LoVo (cell line): Measurements from ENCODE around the gene MFRP.

Experiments used
- DNase-seq: peaks from one replicate; pipeline ENCODE4 v3.0.0-alpha.2; 2016; ENCODE audit warnings: low spot score

Gene MFRP

GRCh38 chr11:119318240-119319135 lies 28.0 kb downstream of the MFRP start:
- DNase-seq = no peak

DNA sequence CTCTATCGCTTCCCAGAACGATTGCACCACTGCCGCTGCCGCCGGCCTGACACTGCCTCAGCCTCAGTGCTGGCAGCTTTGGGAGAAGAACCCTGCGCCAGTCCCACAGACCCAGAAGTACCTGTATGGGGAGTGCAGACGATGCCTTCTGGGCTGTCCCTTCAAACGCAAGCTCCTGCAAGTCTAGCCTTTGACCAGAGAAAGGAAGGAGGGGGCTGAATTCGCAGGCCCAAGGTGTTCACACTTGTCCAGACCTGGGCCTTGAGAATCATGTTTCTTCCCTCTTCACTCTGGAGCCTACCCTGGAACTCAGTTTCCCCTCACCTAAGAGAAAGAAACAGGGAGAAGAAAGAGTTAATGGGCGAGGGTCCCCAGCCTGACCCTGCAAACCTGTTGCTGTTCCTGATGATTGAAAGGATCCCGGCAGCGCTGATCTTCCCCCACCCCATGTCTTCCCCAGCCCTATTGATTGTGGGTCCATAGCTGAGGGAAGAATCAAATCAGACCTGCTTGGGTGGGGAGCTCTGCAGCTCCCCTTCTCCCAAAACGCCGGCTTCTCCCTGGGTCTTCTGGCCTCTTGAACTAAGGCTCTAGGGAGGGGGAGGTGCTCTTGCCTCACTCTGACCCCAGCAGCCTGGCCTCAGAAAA lies 28.8 kb downstream of the MFRP start:
- DNase-seq = no peak

GRCh38 chr11:119316729-119317591 lies 29.5 kb downstream of the MFRP start, which contains the start of gene MCAM:
Gene MCAM, minus strand, starts transcription at chr11:119317130. Its CDS starts 29 bp downstream, at chr11:119317101.
- no peak for DNase-seq

DNA sequence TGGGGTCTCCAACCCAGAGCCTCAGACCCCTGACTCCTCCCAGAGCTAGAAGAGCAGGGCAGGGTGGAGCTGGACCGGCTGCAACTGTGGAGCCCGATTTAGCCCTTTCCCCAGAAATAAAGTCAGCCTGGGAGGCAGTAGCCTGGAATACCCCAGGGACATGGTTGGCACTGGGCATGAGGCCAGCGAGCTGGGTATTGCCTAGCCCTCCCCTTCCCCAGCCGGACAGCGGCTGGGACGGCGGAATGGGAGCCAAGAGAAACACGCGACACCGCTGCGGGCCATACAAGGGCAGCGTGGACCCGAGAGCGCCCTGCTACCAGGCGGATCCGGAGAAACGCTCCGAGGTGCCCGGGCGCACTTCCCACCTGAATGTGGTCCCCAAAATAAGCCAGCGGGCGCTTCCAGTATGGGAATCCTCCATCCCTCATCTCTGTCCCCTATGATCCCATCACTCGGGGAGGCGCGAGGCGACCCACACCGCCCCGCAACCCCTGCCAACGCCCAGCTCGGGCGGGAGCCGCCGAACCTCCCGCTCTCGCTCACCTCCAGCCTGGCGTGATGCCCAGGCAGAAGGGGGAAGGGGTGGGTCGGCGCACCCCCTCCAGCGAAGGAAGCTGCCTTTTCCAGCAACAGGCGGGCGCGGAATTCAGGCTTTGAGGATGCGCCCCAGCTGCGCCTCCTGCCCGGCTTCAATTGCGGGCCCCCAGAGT lies 30.3 kb downstream of the MFRP start:
- no peak for DNase-seq

DNA sequence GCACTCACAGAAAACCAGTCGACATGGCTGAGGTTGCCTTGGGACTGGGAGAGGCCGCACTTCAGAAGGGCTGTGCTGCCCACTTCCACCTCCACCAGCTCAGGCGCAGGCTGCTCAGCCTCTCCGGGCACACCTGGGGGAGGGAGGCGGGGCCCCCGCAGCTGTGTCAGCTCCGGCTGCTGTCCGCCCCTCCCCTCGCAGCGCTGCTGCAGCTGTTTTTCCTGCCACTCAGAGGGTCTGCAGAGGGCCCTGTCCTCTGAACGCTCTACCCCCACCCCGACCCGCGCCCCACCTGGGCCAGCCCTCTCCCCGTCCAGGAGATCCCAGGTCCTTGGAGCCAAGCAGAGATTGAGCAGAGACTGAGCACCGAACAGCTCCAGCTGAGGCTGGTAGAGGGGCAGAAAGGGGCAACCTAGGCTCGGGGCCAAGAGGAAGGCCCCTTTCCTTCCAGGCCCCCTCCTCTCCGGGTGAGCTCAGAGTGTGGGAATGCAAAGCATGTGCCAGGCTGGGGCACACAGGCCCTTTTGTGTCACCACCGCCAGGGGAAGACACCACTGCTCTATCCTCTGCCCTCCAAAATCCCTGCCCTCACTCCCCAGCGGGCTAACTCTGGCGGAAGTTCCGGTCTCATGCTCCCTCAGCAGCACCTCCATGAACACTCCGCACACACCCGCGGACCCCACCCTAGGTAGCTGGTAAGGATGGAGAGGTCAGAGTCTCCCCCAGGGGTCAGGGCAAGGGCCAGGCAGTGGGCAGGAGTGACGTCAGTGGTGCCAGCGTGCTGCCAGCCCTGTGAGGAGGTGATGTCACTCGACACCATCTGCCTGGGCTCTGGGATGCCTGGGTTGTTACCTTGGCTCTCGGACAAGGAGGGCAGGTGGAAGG lies 31.1 kb downstream of the MFRP start:
- no peak for DNase-seq

- DNase-seq = no peak
These were observed 31.8 kb downstream of the MFRP start for GRCh38 chr11:119314726-119315125.

DNA sequence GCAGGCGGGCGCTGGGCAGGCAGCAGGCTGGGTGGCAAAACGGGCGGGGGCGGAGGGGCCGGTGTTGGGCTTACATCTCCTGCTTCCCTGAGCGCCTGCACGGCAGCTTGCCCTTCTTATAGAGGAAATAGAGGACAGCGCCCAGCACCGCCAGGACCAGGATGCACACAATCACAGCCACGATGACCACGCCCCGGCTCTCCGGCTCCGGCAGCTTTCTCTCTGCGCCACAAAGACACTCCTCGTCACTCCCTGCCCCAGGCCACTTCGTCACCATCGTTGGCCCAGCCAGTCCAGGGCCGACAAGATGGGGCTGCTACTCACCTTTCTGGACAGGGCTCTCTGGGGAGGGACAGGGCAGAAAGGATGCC lies 35.8 kb downstream of the MFRP start:
- no peak for DNase-seq

- no peak for DNase-seq
These were observed 36.4 kb downstream of the MFRP start for GRCh38 chr11:119309953-119310681.

DNA sequence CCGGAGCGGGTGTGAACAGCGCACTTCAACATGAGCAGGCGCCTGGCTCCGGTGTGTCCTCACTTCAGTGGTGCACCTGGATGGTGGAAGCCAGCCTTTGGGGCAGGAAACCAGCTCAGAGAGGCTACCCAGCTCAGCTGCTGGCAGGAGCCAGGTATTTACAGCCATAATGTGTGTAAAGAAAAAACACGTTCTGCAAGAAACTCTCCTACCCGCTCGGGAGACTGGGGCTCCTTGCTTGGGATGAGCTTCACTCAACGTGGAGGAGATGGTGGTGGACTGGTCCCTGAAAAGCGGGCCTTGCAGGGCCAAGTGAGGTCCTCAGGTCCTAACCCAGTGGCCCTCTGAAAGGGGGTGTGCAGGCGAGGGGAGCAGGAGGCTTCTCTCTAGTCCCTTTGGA lies 37.1 kb downstream of the MFRP start:
- no peak for DNase-seq

DNA sequence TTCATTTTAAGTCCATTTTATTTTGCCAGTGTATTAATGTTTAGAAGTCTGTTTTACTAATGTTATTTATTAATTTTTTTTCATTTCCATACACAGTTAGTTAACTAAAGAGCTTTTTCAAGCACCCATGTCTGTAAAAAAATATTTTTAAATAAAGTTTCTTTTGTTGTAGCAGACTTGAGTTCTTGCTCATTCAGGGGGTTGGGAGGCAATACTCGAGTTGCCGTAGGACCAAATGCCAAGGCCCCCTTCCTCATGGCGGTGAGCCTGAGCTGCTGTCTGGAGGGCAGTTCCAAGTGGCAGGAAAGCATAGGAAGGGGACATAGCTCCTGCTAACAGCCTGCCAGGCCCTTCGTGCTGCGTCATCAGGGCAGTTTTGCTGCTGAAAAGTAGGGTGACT lies 38.5 kb downstream of the MFRP start:
- DNase-seq = no peak

DNA sequence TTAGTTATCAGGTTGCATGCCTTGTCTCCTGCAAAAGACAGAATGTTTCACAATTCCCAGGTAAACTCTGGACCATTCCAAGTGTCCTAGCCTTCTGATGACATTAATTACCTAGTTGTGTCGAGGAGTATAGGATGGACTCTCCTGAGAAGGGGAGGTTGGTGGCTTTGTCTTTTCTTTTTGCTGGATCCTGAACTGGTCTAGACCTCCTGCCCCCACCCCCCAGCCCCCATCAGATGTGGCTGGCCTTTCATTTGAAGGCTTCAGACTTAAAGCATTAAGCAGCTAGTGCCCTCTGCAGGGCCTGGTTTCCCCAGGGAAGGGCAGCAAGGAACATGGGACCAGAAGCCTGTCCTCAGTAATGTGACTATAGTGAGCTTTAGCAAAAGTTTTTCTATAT lies 39.3 kb downstream of the MFRP start:
- DNase-seq = no peak

- no peak for DNase-seq
These were observed 40.1 kb downstream of the MFRP start for GRCh38 chr11:119306373-119306890.

- DNase-seq = no peak
These were observed 40.7 kb downstream of the MFRP start for GRCh38 chr11:119305556-119306372.

DNA sequence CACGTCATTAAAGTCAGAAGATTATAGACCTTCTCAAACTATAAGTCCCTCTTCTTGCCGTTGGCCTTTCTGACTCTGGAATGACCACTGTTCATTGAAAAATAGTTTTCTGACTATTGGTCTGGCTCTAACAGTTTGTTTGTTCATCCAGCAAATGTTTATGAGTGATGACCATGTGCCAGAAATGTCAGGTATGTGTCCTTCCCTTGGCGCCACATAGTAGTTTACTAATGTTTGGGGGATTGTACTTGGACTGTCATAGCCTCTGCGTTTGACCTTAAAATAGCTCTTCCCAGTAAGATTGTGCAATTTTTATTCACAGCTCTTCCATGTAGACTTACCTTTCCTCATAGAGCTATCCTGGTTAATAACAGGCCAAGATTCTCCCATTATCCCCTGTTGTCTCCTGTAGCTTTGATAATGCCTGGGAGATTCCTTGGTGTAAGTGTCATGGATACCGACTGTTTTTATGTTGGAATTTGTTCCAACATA lies 43.2 kb downstream of the MFRP start:
- no peak for DNase-seq

DNA sequence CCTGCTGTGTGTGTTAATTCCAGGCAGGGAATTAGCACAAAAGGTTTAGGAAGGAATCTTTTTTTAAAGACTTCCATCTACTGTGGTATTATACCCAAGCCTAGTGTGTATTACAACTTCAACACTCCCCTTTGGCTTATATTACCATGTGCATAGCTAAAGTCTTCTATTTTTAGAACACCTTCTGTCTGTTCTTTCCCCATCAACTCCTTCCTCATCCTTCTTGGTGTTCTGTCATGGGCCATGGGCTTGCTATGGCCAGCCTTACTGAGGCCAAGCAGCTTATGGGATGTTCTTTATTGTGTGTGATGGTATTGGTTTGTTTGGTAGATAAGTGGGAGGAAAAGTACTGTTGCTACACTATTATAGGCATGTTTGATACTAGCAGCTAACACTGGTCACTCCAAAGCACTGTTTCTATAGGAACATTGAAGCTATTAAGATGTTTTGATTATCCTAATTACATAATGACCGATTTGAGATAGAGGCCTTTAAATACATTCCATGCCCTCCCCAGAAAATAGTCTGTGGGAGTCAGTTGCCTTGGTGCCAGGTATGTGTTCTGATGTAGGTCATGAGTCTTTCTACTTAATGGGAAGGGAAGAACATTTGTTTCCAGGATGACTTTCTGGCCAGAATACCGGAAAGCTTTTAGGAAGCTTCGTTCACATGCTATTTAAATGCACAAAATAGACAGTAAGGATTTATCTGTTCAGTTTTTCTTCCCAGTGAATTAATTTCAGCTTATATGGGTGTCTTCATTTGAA lies 46.1 kb downstream of the MFRP start:
- no peak for DNase-seq

DNA sequence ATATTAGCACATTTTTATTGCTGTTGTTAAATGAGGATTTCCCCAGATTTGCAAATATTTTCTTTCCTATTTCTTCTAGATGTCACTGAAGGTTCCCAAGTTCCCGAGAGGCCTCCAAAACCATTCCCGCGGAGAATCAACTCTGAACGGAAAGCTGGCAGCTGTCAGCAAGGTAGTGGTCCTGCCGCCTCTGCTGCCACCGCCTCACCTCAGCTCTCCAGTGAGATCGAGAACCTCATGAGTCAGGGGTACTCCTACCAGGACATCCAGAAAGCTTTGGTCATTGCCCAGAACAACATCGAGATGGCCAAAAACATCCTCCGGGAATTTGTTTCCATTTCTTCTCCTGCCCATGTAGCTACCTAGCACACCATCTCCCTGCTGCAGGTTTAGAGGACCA lies 47.1 kb downstream of the MFRP start:
- DNase-seq = no peak

DNA sequence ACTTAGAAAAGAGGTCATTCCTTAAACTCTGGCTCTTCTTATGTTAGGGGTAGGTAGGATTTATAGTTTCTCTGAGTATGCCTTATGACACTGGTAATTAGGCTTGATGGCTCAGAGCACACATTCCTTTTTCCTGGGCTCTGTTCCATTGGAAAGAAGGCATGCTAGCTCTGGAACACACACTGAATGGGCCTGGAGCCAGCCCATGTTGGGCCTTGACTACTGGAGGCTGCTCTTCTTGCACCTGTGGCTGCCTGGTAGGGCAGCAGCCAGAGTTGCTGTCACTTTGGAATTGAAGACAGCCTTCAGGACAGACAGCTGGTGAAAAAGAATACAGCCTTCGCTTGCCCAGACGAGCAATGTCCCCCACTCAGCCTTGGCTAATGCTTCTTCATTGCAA lies 47.8 kb downstream of the MFRP start:
- no peak for DNase-seq

DNA sequence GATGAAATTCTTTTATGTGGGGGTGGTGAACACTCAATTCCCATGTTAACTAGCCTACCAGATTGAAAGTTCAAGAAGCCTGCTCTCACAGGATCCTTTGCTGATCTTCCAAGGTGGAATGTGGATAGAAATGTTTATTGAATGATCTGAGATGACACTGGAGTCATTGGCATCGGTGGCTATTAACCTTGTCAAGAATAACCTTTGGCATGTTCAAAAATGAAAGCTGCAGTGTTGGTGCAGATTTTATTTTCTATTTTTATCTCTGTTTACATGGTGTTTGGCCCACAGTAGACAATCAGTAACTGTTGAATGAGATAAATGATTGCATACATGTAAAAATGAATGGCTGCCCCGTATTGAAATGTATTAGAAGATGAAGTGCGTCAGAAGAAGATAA lies 48.6 kb downstream of the MFRP start:
- DNase-seq = no peak
